Stimulated activated CD8-positive, alpha-beta memory T cell treated with anti-CD3 and anti-CD28 coated beads, Interleukin-12 subunit alpha, Interleukin-12 subunit beta, amount 100 ng/mL, for 24 hours (primary cell): ENCODE data around the gene LRRC27.
"Not testable (repeated sequence)": the region's sequence is repeated elsewhere in the genome, so short reads cannot be mapped to it uniquely, and the experiment has no call there.

ENCODE experiments used
- DNase-seq: peaks from one replicate; pipeline ENCODE4 v3.0.0-alpha.2; 2020; ENCODE audit errors: extremely low read depth

Gene LRRC27

GRCh38 chr10:132374176-132374575, 42.2 kb downstream of the LRRC27 start:
- DNase-seq = no peak

GRCh38 chr10:132374612-132375011, 42.6 kb downstream of the LRRC27 start:
- no peak for DNase-seq

GRCh38 chr10:132375116-132375794, 43.3 kb downstream of the LRRC27 start:
- no peak for DNase-seq

GRCh38 chr10:132375795-132376297, 43.9 kb downstream of the LRRC27 start:
- DNase-seq = no peak

- no peak for DNase-seq
These were observed 44.4 kb downstream of the LRRC27 start for GRCh38 chr10:132376394-132376851.

- DNase-seq = no peak
These were observed 45.3 kb downstream of the LRRC27 start for GRCh38 chr10:132377326-132377725.

- DNase-seq = not testable (repeated sequence)
These were observed 47.0 kb downstream of the LRRC27 start for GRCh38 chr10:132379026-132379425.

GRCh38 chr10:132380986-132381385, 49.0 kb downstream of the LRRC27 start:
- DNase-seq = not testable (repeated sequence)

GRCh38 chr10:132381741-132382140, 49.7 kb downstream of the LRRC27 start:
- no peak for DNase-seq

- no peak for DNase-seq
These were observed 50.4 kb downstream of the LRRC27 start for GRCh38 chr10:132382231-132382922.

GRCh38 chr10:132383101-132383500, 51.1 kb downstream of the LRRC27 start:
- DNase-seq = no peak

GRCh38 chr10:132383751-132384196, 51.8 kb downstream of the LRRC27 start:
- DNase-seq = no peak

- DNase-seq = no peak
These were observed 52.8 kb downstream of the LRRC27 start for GRCh38 chr10:132384618-132385388.

GRCh38 chr10:132385389-132385667, 53.3 kb downstream of the LRRC27 start:
- no peak for DNase-seq

- no peak for DNase-seq
These were observed 53.9 kb downstream of the LRRC27 start for GRCh38 chr10:132385721-132386418.

- no peak for DNase-seq
These were observed 54.4 kb downstream of the LRRC27 start for GRCh38 chr10:132386419-132386831.

- not testable (repeated sequence) for DNase-seq
These were observed 54.9 kb downstream of the LRRC27 start for GRCh38 chr10:132386896-132387295.

- DNase-seq = no peak
These were observed 55.8 kb downstream of the LRRC27 start for GRCh38 chr10:132387764-132388210.

GRCh38 chr10:132388891-132389432, 57.0 kb downstream of the LRRC27 start:
- no peak for DNase-seq

GRCh38 chr10:132389433-132390169, 57.6 kb downstream of the LRRC27 start:
- DNase-seq = no peak
